Trophoblast cell (in vitro differentiated cells and primary cell): Measurements from ENCODE around the gene PDE6C.

Source experiments
- DNase-seq, 2 donors: peaks; one replicate each; pipeline ENCODE4 v3.0.0-alpha.2; 2016
- H2AFZ ChIP-seq: 2 replicates; pipeline ENCODE4 v1.6.1; 2013; ENCODE audit warnings: low read length, moderate library complexity, mild to moderate bottlenecking; ENCODE audit not compliant: insufficient read depth, poor library complexity
- H2AK5ac ChIP-seq: 2 replicates; pipeline ENCODE4 v1.6.1; 2013; ENCODE audit warnings: mild to moderate bottlenecking, low read length
- H2BK120ac ChIP-seq: 2 replicates; pipeline ENCODE4 v1.6.1; 2013; ENCODE audit warnings: low read length, mild to moderate bottlenecking, moderate library complexity; ENCODE audit not compliant: insufficient read depth, poor library complexity
- H2BK12ac ChIP-seq: 2 replicates; pipeline ENCODE4 v1.6.1; 2013; ENCODE audit warnings: mild to moderate bottlenecking, low read length, moderate library complexity
- H2BK5ac ChIP-seq: 2 replicates; pipeline ENCODE4 v1.6.1; 2013; ENCODE audit warnings: low read length, low read depth, moderate library complexity, mild to moderate bottlenecking; ENCODE audit not compliant: poor library complexity
- H3K14ac ChIP-seq: 2 replicates; pipeline ENCODE4 v1.6.1; 2013; ENCODE audit warnings: mild to moderate bottlenecking, low read length
- H3K18ac ChIP-seq: 2 replicates; pipeline ENCODE4 v1.6.1; 2013; ENCODE audit warnings: mild to moderate bottlenecking, low read length
- H3K23ac ChIP-seq: 2 replicates; pipeline ENCODE4 v1.6.1; 2013; ENCODE audit warnings: low read length
- H3K27ac ChIP-seq: 2 replicates; pipeline ENCODE4 v1.5.1; 2013; ENCODE audit warnings: low read depth, mild to moderate bottlenecking, inconsistent platforms, low read length, moderate library complexity
- H3K27me3 ChIP-seq: 2 replicates; pipeline ENCODE4 v1.6.1; 2013; ENCODE audit warnings: inconsistent platforms, mild to moderate bottlenecking, low read length, moderate library complexity; ENCODE audit not compliant: insufficient read depth
- H3K36me3 ChIP-seq, 2 experiments: 1 replicate in 1 of 2; 2 replicates in 1 of 2; pipeline ENCODE4 v1.6.1; 2013; ENCODE audit warnings: low read length in 2 of 2, mild to moderate bottlenecking in 2 of 2, moderate library complexity in 1 of 2; ENCODE audit not compliant: insufficient read depth in 2 of 2, control insufficient read depth in 1 of 2
- H3K4ac ChIP-seq: 2 replicates; pipeline ENCODE4 v1.6.1; 2013; ENCODE audit warnings: low read depth, mild to moderate bottlenecking, low read length, moderate library complexity
- H3K4me1 ChIP-seq, 2 experiments: 1 replicate in 1 of 2; 2 replicates in 1 of 2; pipeline ENCODE4 v1.6.1; 2013; ENCODE audit warnings: low read length in 2 of 2, mild to moderate bottlenecking in 2 of 2, moderate library complexity in 1 of 2; ENCODE audit not compliant: insufficient read depth in 2 of 2, control insufficient read depth in 1 of 2
- H3K4me2 ChIP-seq: 2 replicates; pipeline ENCODE4 v1.6.1; 2013; ENCODE audit warnings: inconsistent platforms, mild to moderate bottlenecking, low read length, moderate library complexity
- H3K4me3 ChIP-seq: 2 replicates; pipeline ENCODE4 v1.5.1; 2013; ENCODE audit warnings: mild to moderate bottlenecking, low read depth, low read length, inconsistent platforms
- H3K79me1 ChIP-seq: one replicate; pipeline ENCODE4 v1.6.1; 2013; ENCODE audit warnings: low read length
- H3K79me2 ChIP-seq: 2 replicates; pipeline ENCODE4 v1.6.1; 2013; ENCODE audit warnings: low read length, mild to moderate bottlenecking; ENCODE audit not compliant: control insufficient read depth, insufficient read depth, poor library complexity
- H3K9ac ChIP-seq: 2 replicates; pipeline ENCODE4 v1.6.1; 2013; ENCODE audit warnings: mild to moderate bottlenecking, low read length
- H3K9me3 ChIP-seq: 2 replicates; pipeline ENCODE4 v1.6.1; 2013; ENCODE audit warnings: low read depth, mild to moderate bottlenecking, control low read depth, inconsistent platforms, low read length; ENCODE audit not compliant: insufficient read depth
- H4K12ac ChIP-seq: 2 replicates; pipeline ENCODE4 v1.6.1; 2013; ENCODE audit warnings: low read depth, mild to moderate bottlenecking, low read length, moderate library complexity
- H4K8ac ChIP-seq: 2 replicates; pipeline ENCODE4 v1.6.1; 2013; ENCODE audit warnings: low read depth, mild to moderate bottlenecking, low read length, moderate library complexity
- H4K91ac ChIP-seq: one replicate; pipeline ENCODE4 v1.6.1; 2013; ENCODE audit warnings: low read depth, mild to moderate bottlenecking, low read length, moderate library complexity
- WGBS: extraction: QIAGEN DNeasy Blood & Tissue Kit; methylation state at CpG from one replicate; pipeline ENCODE4 v1.1.7; 2013; ENCODE audit warnings: missing lambda C conversion rate; ENCODE audit not compliant: insufficient read length, insufficient coverage; ENCODE audit errors: extremely low coverage; 5-methylcytosine and 5-hydroxymethylcytosine counted together

The PDE6C gene

GRCh38 chr10:93670372-93670771, 58.0 kb downstream of the PDE6C start:
- Histone ChIP-seq H3K27me3 (no peaks in the 10 kb centered on the region), H3K4me2 (no peak overlapping the region), H3K4ac (no peak overlapping the region), H2AFZ (no peak overlapping the region), H3K14ac (no peak overlapping the region), H3K9me3 (no peaks in the 10 kb centered on the region), H4K8ac (no peak overlapping the region), H2AK5ac (no peak overlapping the region), H3K4me1 (no peaks in the 10 kb centered on the region), H3K18ac (no peak overlapping the region), H4K91ac (no peak overlapping the region), H2BK120ac (no peak overlapping the region), H2BK12ac (no peak overlapping the region), H3K27ac (no peak overlapping the region), H3K79me1 (no peaks in the 10 kb centered on the region), H3K79me2 (no peaks in the 10 kb centered on the region), H3K23ac (no peak overlapping the region), H4K12ac (no peak overlapping the region), H3K4me3 (no peak overlapping the region), H3K9ac (no peak overlapping the region), H3K36me3 (peaks cover 3 to 5% of the 10 kb centered on the region in 2 experiments), H2BK5ac (no peak overlapping the region)
- no peak for DNase-seq

- no peak overlapping the region for H2AK5ac ChIP-seq
- H3K79me2 ChIP-seq, result no peaks in the 10 kb centered on the region
- H3K9me3 ChIP-seq, result no peaks in the 10 kb centered on the region
- WGBS, result no CpG with 5 or more reads among the region's 2 CpGs
- no peak overlapping the region for H3K4me3 ChIP-seq
- no peaks in the 10 kb centered on the region for H3K27me3 ChIP-seq
- H3K14ac ChIP-seq, result no peak overlapping the region
- no peak overlapping the region for H2BK12ac ChIP-seq
- no peak for DNase-seq
- no peak overlapping the region for H3K4me2 ChIP-seq
- H3K9ac ChIP-seq, result no peak overlapping the region
- H3K4ac ChIP-seq, result no peak overlapping the region
- no peak overlapping the region for H3K23ac ChIP-seq
- H2AFZ ChIP-seq, result no peak overlapping the region
- no peak overlapping the region for H3K27ac ChIP-seq
- H3K79me1 ChIP-seq, result no peaks in the 10 kb centered on the region
- peaks cover 4 to 6% of the 10 kb centered on the region in 2 experiments for H3K36me3 ChIP-seq
- H3K18ac ChIP-seq, result no peak overlapping the region
- H3K4me1 ChIP-seq, result no peaks in the 10 kb centered on the region
- H4K8ac ChIP-seq, result no peak overlapping the region
- no peak overlapping the region for H2BK5ac ChIP-seq
- no peak overlapping the region for H2BK120ac ChIP-seq
- H4K12ac ChIP-seq, result no peak overlapping the region
- H4K91ac ChIP-seq, result no peak overlapping the region
Measured at GRCh38 chr10:93671042-93671441, 58.7 kb downstream of the PDE6C start.

- Histone ChIP-seq H4K91ac (no peak overlapping the region), H3K27me3 (no peaks in the 10 kb centered on the region), H3K4me1 (no peaks in the 10 kb centered on the region), H3K18ac (no peak overlapping the region), H4K12ac (no peak overlapping the region), H2AK5ac (no peak overlapping the region), H2BK5ac (no peak overlapping the region), H3K9ac (no peak overlapping the region), H2BK120ac (no peak overlapping the region), H3K36me3 (peaks cover 4 to 6% of the 10 kb centered on the region in 2 experiments), H3K4me3 (no peak overlapping the region), H3K27ac (no peak overlapping the region), H3K4me2 (no peak overlapping the region), H3K4ac (no peak overlapping the region), H2AFZ (no peak overlapping the region), H3K14ac (no peak overlapping the region), H3K23ac (no peak overlapping the region), H3K79me1 (no peaks in the 10 kb centered on the region), H4K8ac (no peak overlapping the region), H2BK12ac (no peak overlapping the region), H3K9me3 (no peaks in the 10 kb centered on the region), H3K79me2 (no peaks in the 10 kb centered on the region)
- no peak for DNase-seq
- no CpG with 5 or more reads among the region's 2 CpGs for WGBS
Measured at GRCh38 chr10:93672022-93672678, 59.8 kb downstream of the PDE6C start.

GRCh38 chr10:93672890-93673289, 60.6 kb downstream of the PDE6C start:
- H3K4ac ChIP-seq, result no peak overlapping the region
- DNase-seq, result no peak
- no CpG with 5 or more reads among the region's 2 CpGs for WGBS

More at GRCh38 chr10:93672890-93673289, 60.6 kb downstream of the PDE6C start:
- Histone ChIP-seq H2AFZ (no peak overlapping the region), H3K9ac (no peak overlapping the region), H2BK5ac (no peak overlapping the region), H3K79me1 (no peaks in the 10 kb centered on the region), H4K12ac (no peak overlapping the region), H2BK12ac (no peak overlapping the region), H2BK120ac (no peak overlapping the region), H3K79me2 (no peaks in the 10 kb centered on the region), H3K23ac (no peak overlapping the region), H3K4me3 (no peak overlapping the region), H3K14ac (no peak overlapping the region), H3K36me3 (peaks cover 4 to 6% of the 10 kb centered on the region in 2 experiments), H3K4me1 (no peaks in the 10 kb centered on the region), H3K27ac (no peak overlapping the region), H4K91ac (no peak overlapping the region), H3K27me3 (no peaks in the 10 kb centered on the region), H2AK5ac (no peak overlapping the region), H3K9me3 (no peaks in the 10 kb centered on the region), H3K18ac (no peak overlapping the region), H3K4me2 (no peak overlapping the region), H4K8ac (no peak overlapping the region)
